ENCODE results near the gene PHC1.
"Not testable (repeated sequence)": the region's sequence is repeated elsewhere in the genome, so short reads cannot be mapped to it uniquely, and the experiment has no call there.

The PHC1 gene

GRCh38 chr12:8911606-8912268, 2.6 kb upstream of the PHC1 start:
- no peak for DNase-seq (ENCODE audit: low read depth)

GRCh38 chr12:8912914-8913313, 1.4 kb upstream of the PHC1 start:
- peak; percentile 20 for DNase-seq (ENCODE audit: low read depth)

GRCh38 chr12:8913702-8914032, 642 bp upstream of the PHC1 start:
- DNase-seq (ENCODE audit: low read depth), result no peak

- peak; percentile 75 for DNase-seq (ENCODE audit: low read depth)
These were observed 612 bp downstream of the PHC1 start for GRCh38 chr12:8914716-8915526.

- DNase-seq (ENCODE audit: low read depth), result no peak
These were observed 1.8 kb downstream of the PHC1 start for GRCh38 chr12:8916154-8916553.

GRCh38 chr12:8917031-8917430, 2.7 kb downstream of the PHC1 start:
- DNase-seq (ENCODE audit: low read depth), result no peak

GRCh38 chr12:8917751-8918150, 3.4 kb downstream of the PHC1 start:
- DNase-seq (ENCODE audit: low read depth), result no peak

GRCh38 chr12:8919643-8920042, 5.3 kb downstream of the PHC1 start:
- DNase-seq (ENCODE audit: low read depth), result not testable (repeated sequence)

- no peak for DNase-seq (ENCODE audit: low read depth)
These were observed 8.2 kb downstream of the PHC1 start for GRCh38 chr12:8922544-8922943.

- DNase-seq (ENCODE audit: low read depth), result not testable (repeated sequence)
These were observed 16.5 kb downstream of the PHC1 start for GRCh38 chr12:8930655-8931323.

GRCh38 chr12:8932464-8932863, 18.2 kb downstream of the PHC1 start:
- not testable (repeated sequence) for DNase-seq (ENCODE audit: low read depth)

- DNase-seq (ENCODE audit: low read depth), result not testable (repeated sequence)
These were observed 19.8 kb downstream of the PHC1 start for GRCh38 chr12:8934080-8934479.

GRCh38 chr12:8936735-8937134, 22.4 kb downstream of the PHC1 start:
- no peak for DNase-seq (ENCODE audit: low read depth)

GRCh38 chr12:8937842-8938442, 23.6 kb downstream of the PHC1 start:
- not testable (repeated sequence) for DNase-seq (ENCODE audit: low read depth)

GRCh38 chr12:8941691-8942478, 27.6 kb downstream of the PHC1 start:
- peak; percentile 18 for DNase-seq (ENCODE audit: low read depth)

- DNase-seq (ENCODE audit: low read depth), result no peak
These were observed 29.4 kb downstream of the PHC1 start for GRCh38 chr12:8943565-8944186.

GRCh38 chr12:8946733-8947132, 32.4 kb downstream of the PHC1 start:
- DNase-seq (ENCODE audit: low read depth), result no peak

- peak; percentile 8 for DNase-seq (ENCODE audit: low read depth)
These were observed 33.4 kb downstream of the PHC1 start for GRCh38 chr12:8947737-8948136.

GRCh38 chr12:8948701-8949341, 34.5 kb downstream of the PHC1 start:
- DNase-seq (ENCODE audit: low read depth), result peak; percentile 49

GRCh38 chr12:8949342-8950220, 35.3 kb downstream of the PHC1 start, which contains the start of gene M6PR:
Gene M6PR (minus strand): TSS chr12:8949645. CDS start chr12:8946404, 3,241 bp downstream.
- DNase-seq (ENCODE audit: low read depth), result peak; percentile 98
